Esophagus muscularis mucosa (tissue), 4 donors: ENCODE data around the gene CPEB4. TPM values are rescaled to one million over a fixed set of nuclear protein-coding genes. Genes with fewer than 3 reads are reported as not detected.

ENCODE experiments used
- DNase-seq: peaks from one replicate; pipeline ENCODE4 v3.0.0-alpha.2; 2017; ENCODE audit errors: extremely low spot score
- H3K27ac ChIP-seq, 4 donors: fragments of 200-600 bp; sonication (generic); replicated peaks in 1 of 4; 1 replicate in 3 of 4; 2 replicates in 1 of 4; pipeline ENCODE4 v1.5.1; 2016 to 2019; ENCODE audit warnings: mild to moderate bottlenecking in 1 of 4
- H3K27me3 ChIP-seq, 4 donors: fragments of 200-600 bp; sonication (generic); one replicate each; pipeline versions ENCODE4 v1.5.1 to v1.6.0; 2016 to 2019
- H3K36me3 ChIP-seq, 4 donors: fragments of 200-600 bp; sonication (generic); one replicate each; pipeline ENCODE4 v1.5.1; 2016 to 2019
- H3K4me1 ChIP-seq, 4 donors: fragments of 200-600 bp; sonication (generic); one replicate each; pipeline ENCODE4 v1.5.1; 2016 to 2019
- H3K4me3 ChIP-seq, 4 donors: fragments of 200-600 bp; sonication (generic); 1 replicate in 2 of 4; 2 replicates in 2 of 4; pipeline ENCODE4 v1.5.1; 2016 to 2019; ENCODE audit warnings: mild to moderate bottlenecking in 4 of 4, moderate library complexity in 1 of 4
- H3K9me3 ChIP-seq, 4 donors: fragments of 200-600 bp; sonication (generic); 1 replicate in 3 of 4; 2 replicates in 1 of 4; pipeline ENCODE4 v1.5.1; 2016 to 2019
- EP300 ChIP-seq: sonication (generic); formaldehyde crosslinking; IDR thresholded peaks from one replicate; pipeline ENCODE4 v1.6.1; 2017; ENCODE audit warnings: antibody characterized with exemption
- POLR2A ChIP-seq: fragments of 450-650 bp; IDR thresholded peaks from one replicate; pipeline ENCODE4 v1.6.1; 2017; ENCODE audit warnings: antibody characterized with exemption, moderate library complexity, mild to moderate bottlenecking, low read depth
- POLR2AphosphoS5 ChIP-seq, 2 donors: sonication (generic); formaldehyde crosslinking; IDR thresholded peaks; one replicate each; pipeline ENCODE4 v1.6.1; 2017; ENCODE audit warnings: antibody characterized with exemption in 2 of 2
- WGBS: methylation state at CpG from one replicate; pipeline ENCODE4 v1.1.5; 2018; 5-methylcytosine and 5-hydroxymethylcytosine counted together
- intact Hi-C: fragments of 100-400 bp; cut with DNase I; formaldehyde crosslinking; loops from one replicate; pipeline ENCODE4 v1.15.1; 2023
- total RNA-seq, 4 donors: library from RNA; depleted of rRNA; stranded (reverse); fragments of >200 nt; gene quantifications; one replicate each; pipeline versions ENCODE4 v1.1.0 to v1.2.1, GENCODE V29; 2016
- TF ChIP-seq, protein P1 (sequence below), 3 experiments: fragments of 200-600 bp in 2 of 3; fragments of 450-650 bp in 1 of 3; sonication (generic) in 2 of 3; IDR thresholded peaks; one replicate each; pipeline ENCODE4 v1.5.1; 2017 to 2019; ENCODE audit warnings: antibody characterized with exemption in 3 of 3, mild to moderate bottlenecking in 2 of 3, moderate library complexity in 1 of 3

The CPEB4 gene
- total RNA-seq, 4 donors from 2014 or later: 44.9 to 96.4 (median 54.4) TPM

DNA sequence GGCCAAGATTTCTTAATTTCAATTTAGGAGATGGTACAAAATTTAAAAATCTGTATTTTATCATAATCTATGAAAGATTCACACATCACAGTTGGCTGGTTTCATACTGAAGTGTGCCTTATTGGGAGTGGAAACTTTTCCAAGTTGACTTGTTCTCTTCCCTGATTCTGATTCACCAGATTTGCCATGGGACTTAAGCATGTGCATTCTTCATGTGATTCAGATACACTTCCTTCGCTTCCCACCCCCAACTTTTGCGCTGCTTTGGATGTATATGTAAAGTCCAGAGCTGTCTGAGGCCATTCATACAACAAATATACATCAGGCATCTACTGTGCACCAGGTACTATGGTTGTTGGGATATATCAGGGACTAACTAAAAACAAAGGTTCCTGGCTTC is 34.4 kb downstream of the CPEB4 start:
- TF ChIP-seq EP300: no peak
- TF ChIP-seq POLR2A: no peak
- TF ChIP-seq POLR2AphosphoS5 (IDR thresholded peaks at IDR 0.05): peak in 1 of 2 donors; percentile 9
- TF ChIP-seq, protein P1, sequence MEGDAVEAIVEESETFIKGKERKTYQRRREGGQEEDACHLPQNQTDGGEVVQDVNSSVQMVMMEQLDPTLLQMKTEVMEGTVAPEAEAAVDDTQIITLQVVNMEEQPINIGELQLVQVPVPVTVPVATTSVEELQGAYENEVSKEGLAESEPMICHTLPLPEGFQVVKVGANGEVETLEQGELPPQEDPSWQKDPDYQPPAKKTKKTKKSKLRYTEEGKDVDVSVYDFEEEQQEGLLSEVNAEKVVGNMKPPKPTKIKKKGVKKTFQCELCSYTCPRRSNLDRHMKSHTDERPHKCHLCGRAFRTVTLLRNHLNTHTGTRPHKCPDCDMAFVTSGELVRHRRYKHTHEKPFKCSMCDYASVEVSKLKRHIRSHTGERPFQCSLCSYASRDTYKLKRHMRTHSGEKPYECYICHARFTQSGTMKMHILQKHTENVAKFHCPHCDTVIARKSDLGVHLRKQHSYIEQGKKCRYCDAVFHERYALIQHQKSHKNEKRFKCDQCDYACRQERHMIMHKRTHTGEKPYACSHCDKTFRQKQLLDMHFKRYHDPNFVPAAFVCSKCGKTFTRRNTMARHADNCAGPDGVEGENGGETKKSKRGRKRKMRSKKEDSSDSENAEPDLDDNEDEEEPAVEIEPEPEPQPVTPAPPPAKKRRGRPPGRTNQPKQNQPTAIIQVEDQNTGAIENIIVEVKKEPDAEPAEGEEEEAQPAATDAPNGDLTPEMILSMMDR (IDR thresholded peaks at IDR 0.05): no peak
- Histone ChIP-seq H3K27ac (peak overlapping the region; percentile 82 to 90 (median 87)), H3K4me1 (peaks cover 84 to 94% (median 90%) of the 10 kb centered on the region in 4 donors), H3K36me3 (peaks cover 0 to 4% (median 0%) of the 10 kb centered on the region in 4 donors), H3K4me3 (no peak overlapping the region), H3K9me3 (no peaks in the 10 kb centered on the region), H3K27me3 (no peaks in the 10 kb centered on the region)
- intact Hi-C loops: no loop called here
- DNase-seq: no peak
- 97% methylated on average over 2 of the region's 2 CpGs for WGBS

DNA sequence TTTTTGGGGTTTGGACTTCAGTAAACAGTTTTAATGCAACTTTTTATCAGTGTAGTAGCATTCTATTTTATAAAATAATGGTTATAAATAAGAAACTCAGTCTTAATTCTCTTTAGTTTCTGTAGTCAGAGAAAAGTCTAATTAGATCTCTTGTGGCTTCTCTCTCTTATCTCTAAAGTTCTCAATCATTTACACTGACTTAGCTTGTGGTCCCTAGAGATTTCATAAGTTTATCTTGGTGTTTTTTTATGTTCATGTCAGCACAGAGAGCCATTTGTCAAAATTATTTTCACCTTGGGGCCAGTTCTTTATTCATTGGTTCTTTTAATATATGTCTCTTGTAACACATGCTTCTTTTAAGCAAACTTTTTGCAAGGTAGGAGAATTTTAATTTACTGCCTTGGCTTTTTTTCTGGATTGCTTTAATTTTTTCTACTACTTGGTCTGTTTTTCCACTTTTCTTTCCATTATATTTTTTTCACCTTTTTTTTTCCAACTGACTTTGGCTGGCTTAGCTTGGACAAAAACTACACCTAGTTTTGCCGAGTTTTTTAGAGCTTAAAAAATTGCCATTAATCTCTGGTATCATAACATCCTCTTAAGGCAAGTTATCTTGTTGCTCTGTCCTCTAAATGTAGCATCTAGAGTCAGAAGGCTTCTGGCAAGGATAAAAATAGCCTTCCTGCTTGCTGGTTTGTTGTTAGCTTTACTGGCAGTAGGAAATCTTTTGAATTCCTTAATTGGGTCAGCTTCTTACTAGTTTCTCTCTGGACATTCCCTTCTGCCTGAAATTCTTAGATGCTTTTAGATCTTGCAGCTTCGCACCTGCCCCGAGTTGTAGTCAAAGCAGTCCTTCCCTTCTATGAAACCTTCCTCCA is 35.3 kb downstream of the CPEB4 start:
- intact Hi-C loops: loop anchor here (1.0 kb wide), 1 partner anchor 35 kb away; the partner anchor contains the start of gene CPEB4
- no peaks in the 10 kb centered on the region for H3K27me3 ChIP-seq
- H3K27ac ChIP-seq: peak overlapping the region; percentile 82 to 90 (median 87)
- peak overlapping the region in 1 of 4 donors; percentile 5 for H3K4me3 ChIP-seq
- TF ChIP-seq POLR2A (no peak), POLR2AphosphoS5 (IDR thresholded peaks at IDR 0.05) (peak; percentile 44 to 66), EP300 (peak; percentile 70)
- TF ChIP-seq, protein P1 (IDR thresholded peaks at IDR 0.05): no peak
- H3K36me3 ChIP-seq: peaks cover 0 to 10% (median 0%) of the 10 kb centered on the region in 4 donors
- peaks cover 86 to 92% (median 89%) of the 10 kb centered on the region in 4 donors for H3K4me1 ChIP-seq
- DNase-seq: no peak
- H3K9me3 ChIP-seq: no peaks in the 10 kb centered on the region
- 22% methylated on average over 3 of the region's 3 CpGs for WGBS

DNA sequence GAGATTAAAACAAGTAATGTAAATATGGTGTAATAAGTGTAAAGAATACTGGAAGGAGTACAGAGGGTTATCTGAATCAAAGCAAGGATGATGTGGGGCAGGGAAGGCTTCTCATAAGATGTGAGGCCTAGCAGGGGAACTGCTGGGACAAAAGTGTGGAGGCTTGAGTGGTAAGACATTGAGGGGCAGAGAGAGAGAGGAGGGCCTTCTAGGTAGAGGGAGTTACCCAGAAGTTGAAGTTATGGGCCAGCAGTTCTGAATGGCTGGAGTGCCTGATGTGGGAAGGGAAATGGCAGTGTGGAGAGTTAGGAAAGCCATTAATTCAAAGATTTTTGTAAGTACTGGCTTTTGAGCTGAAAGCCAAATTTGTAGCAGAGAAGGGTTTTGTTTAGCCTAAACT is 36.8 kb downstream of the CPEB4 start:
- intact Hi-C loops: no loop called here
- H3K36me3 ChIP-seq: peaks cover 0 to 10% (median 0%) of the 10 kb centered on the region in 4 donors
- H3K4me1 ChIP-seq: peaks cover 71 to 80% (median 75%) of the 10 kb centered on the region in 4 donors
- no peak overlapping the region for H3K4me3 ChIP-seq
- H3K9me3 ChIP-seq: no peaks in the 10 kb centered on the region
- TF ChIP-seq POLR2A: no peak
- TF ChIP-seq, protein P1 (IDR thresholded peaks at IDR 0.05): no peak
- no peak for TF ChIP-seq EP300
- TF ChIP-seq POLR2AphosphoS5 (IDR thresholded peaks at IDR 0.05): no peak
- no peak for DNase-seq
- H3K27ac ChIP-seq: peak overlapping the region; percentile 82 to 90 (median 87)
- no peaks in the 10 kb centered on the region for H3K27me3 ChIP-seq

DNA sequence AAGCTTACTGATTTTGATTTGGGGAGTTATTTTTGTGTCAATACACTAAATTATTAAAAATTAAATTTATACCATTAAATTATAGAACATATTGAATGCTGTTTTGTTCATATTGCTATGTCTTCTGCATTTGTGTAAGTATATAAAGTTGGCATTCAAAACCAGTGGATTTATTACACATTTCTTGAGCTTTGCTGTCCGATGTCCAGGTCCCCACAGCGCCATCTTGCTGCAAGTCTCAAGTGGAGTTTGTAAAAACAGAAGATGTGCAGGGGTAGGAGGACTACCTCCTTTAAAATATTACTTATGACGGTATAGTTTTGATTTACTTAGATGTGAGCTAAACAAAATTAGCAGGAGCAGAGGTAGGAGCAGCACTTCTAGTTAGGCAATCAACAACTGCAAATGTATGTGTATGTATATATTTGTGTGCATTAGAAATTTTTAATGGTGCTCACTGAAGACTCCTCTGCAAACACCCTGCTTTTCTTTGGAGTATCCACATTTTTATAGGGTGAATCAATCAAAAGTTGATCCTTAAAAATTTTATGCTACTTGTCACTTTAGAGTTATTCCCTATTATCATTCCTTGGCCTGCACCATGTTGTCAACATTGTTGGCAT is 37.4 kb downstream of the CPEB4 start:
- DNase-seq: no peak
- H3K27ac ChIP-seq: peak overlapping the region; percentile 82 to 90 (median 87)

More for the DNA sequence above, 37.4 kb downstream of the CPEB4 start:
- H3K4me1 ChIP-seq: peaks cover 67 to 76% (median 71%) of the 10 kb centered on the region in 4 donors
- TF ChIP-seq, protein P1 (IDR thresholded peaks at IDR 0.05): peak; percentile 26 to 40 (median 37)
- TF ChIP-seq EP300: no peak
- TF ChIP-seq POLR2A: no peak
- no peaks in the 10 kb centered on the region for H3K27me3 ChIP-seq
- no peak overlapping the region for H3K4me3 ChIP-seq
- H3K9me3 ChIP-seq: no peaks in the 10 kb centered on the region
- H3K36me3 ChIP-seq: peaks cover 0 to 10% (median 0%) of the 10 kb centered on the region in 4 donors
- 48% methylated on average over 3 of the region's 3 CpGs for WGBS
- intact Hi-C loops: no loop called here
